ENCODE measurements around the gene PITPNC1. TPM values are rescaled to one million over a fixed set of nuclear protein-coding genes. Genes with fewer than 3 reads are reported as not detected.
A peak's percentile ranks its signal among the peaks of the same experiment; 100 is the strongest.

The PITPNC1 gene
- total and polyA plus RNA-seq, 11 donors, result 7.0 to 20.8 (median 11.3) TPM

DNA sequence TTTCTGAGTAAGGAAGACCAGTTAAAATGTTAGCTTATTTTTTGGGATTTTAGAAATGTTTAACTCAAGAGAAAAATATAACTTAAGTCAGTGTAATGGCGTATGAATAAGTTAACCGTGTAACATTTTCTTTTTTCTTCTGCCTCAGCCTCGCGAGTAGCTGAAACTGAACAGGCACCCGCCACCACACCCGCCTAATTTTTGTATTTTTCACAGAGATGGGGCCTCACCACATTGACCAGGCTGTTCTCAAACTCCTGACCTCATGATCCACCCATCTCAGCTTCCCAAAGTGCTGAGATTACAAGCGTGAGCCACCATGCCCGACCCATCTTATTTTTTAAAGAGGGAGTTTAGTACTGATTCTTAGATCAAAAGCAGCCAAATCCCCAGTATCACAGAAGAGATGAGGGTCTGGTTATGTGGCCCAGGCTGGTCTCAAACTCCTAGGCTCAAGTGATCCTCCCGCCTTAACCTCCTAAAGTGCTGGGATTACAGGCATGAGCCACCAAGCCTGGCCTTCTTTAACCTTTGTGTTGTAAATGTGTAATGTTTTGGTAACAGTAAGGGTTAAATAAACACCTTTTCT is 16.8 kb downstream of the PITPNC1 start:
- H3K36me3 ChIP-seq, result no peaks in the 10 kb centered on the region
- H3K27ac ChIP-seq, result no peak overlapping the region
- intact Hi-C loops (cut with DNase I), result no loop called here
- H3K9me3 ChIP-seq, result no peaks in the 10 kb centered on the region
- H3K4me1 ChIP-seq, result peaks cover 0 to 25% (median 10%) of the 10 kb centered on the region in 12 donors
- 94 to 98% (median 96%) methylated on average over 9 of the region's 9 CpGs for WGBS, 4 donors
- TF ChIP-seq, protein P1, sequence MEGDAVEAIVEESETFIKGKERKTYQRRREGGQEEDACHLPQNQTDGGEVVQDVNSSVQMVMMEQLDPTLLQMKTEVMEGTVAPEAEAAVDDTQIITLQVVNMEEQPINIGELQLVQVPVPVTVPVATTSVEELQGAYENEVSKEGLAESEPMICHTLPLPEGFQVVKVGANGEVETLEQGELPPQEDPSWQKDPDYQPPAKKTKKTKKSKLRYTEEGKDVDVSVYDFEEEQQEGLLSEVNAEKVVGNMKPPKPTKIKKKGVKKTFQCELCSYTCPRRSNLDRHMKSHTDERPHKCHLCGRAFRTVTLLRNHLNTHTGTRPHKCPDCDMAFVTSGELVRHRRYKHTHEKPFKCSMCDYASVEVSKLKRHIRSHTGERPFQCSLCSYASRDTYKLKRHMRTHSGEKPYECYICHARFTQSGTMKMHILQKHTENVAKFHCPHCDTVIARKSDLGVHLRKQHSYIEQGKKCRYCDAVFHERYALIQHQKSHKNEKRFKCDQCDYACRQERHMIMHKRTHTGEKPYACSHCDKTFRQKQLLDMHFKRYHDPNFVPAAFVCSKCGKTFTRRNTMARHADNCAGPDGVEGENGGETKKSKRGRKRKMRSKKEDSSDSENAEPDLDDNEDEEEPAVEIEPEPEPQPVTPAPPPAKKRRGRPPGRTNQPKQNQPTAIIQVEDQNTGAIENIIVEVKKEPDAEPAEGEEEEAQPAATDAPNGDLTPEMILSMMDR (IDR thresholded peaks at IDR 0.05), result no peak
- no peak for TF ChIP-seq POLR2A (IDR thresholded peaks at IDR 0.05)
- ATAC-seq (no peak), DNase-seq (no peak)
- no peaks in the 10 kb centered on the region for H3K27me3 ChIP-seq
- H3K4me3 ChIP-seq, result no peak overlapping the region

DNA sequence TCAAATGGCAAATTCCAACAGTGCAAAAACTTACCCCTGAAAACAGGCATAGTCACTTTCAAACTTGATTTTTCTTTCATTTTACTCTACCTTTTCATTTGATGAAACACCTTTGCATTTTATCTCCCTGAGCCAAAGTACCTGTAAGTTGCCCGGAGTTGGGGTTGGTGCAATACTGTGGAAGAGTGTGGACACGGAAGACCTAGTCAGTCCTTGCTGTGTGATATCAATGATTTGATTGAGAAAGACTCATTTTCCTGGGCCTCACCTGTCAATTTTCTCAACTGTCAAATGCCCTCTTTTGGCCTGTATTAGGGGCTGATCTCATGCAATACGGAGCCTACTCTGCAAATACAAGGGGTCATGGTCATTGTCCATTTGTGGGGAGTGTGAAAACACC is 22.6 kb downstream of the PITPNC1 start:
- Histone ChIP-seq H3K27ac (peak overlapping the region in 2 of 12 donors; percentile 11 to 18), H3K36me3 (no peaks in the 10 kb centered on the region), H3K9me3 (no peaks in the 10 kb centered on the region), H3K4me3 (no peak overlapping the region), H3K4me1 (peaks cover 0 to 41% (median 10%) of the 10 kb centered on the region in 12 donors), H3K27me3 (no peaks in the 10 kb centered on the region)
- no peak for ATAC-seq
- intact Hi-C loops (cut with DNase I), result no loop called here
- TF ChIP-seq POLR2A (IDR thresholded peaks at IDR 0.05), result no peak
- TF ChIP-seq, protein P1 (IDR thresholded peaks at IDR 0.05), result no peak
- 89 to 96% (median 92%) methylated on average over 3 of the region's 3 CpGs for whole genome bisulfite sequencing, 4 donors
- DNase-seq, result no peak

DNA sequence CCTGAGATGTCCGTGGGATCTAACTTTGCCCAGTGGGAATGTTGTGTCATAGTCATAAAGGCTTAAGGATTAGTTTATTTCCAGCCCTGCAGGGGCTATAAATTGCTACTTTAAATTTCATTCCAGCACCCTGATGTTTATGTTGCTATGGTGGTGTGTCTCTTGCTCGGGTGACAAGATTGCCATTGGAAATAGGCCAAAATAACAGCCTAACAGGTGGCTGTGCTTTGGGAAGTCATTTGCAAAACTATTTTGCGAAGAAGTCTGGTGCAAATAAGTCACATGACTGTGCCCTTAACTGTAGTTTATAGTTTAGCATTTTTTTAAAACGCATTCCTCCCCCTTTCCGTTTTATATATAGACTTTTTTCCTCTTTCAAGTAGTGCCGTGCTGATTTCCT is 23.1 kb downstream of the PITPNC1 start:
- Histone ChIP-seq H3K4me3 (no peak overlapping the region), H3K27me3 (no peaks in the 10 kb centered on the region), H3K9me3 (no peaks in the 10 kb centered on the region), H3K27ac (peak overlapping the region in 2 of 12 donors; percentile 11 to 18), H3K4me1 (peaks cover 0 to 41% (median 10%) of the 10 kb centered on the region in 12 donors), H3K36me3 (no peaks in the 10 kb centered on the region)
- WGBS, 4 donors, result 7 to 12% (median 10%) methylated on average over 6 of the region's 6 CpGs
- TF ChIP-seq POLR2A (IDR thresholded peaks at IDR 0.05), result no peak
- TF ChIP-seq, protein P1 (IDR thresholded peaks at IDR 0.05), result no peak
- peak in 1 of 4 donors; percentile 9 for ATAC-seq
- intact Hi-C loops (cut with DNase I), result no loop called here
- DNase-seq, result no peak

DNA sequence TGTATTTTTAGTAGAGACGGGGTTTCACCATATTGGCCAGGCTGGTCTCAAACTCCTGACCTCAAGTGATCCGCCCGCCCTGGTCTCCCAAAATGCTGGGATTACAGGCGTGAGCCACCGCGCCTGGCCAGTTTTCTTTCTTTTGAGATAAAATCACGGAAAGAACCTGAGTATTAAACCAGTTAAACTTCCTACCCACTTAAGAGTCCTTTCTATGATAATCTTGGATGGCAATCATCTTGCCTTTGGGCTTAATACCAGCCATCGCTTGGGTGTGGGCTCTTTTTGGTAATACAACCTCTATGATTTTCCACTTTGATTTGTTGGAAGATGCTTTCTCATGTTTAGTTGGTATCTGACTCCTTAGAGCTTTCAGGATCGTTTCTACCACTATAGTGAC is 24.0 kb downstream of the PITPNC1 start:
- H3K36me3 ChIP-seq, result peaks cover 0 to 2% (median 0%) of the 10 kb centered on the region in 9 donors
- no peaks in the 10 kb centered on the region for H3K9me3 ChIP-seq
- H3K4me3 ChIP-seq, result no peak overlapping the region
- TF ChIP-seq, protein P1 (IDR thresholded peaks at IDR 0.05), result no peak
- no peak for TF ChIP-seq POLR2A (IDR thresholded peaks at IDR 0.05)
- H3K27me3 ChIP-seq, result no peaks in the 10 kb centered on the region
- DNase-seq (no peak), ATAC-seq (no peak)
- peaks cover 0 to 41% (median 10%) of the 10 kb centered on the region in 12 donors for H3K4me1 ChIP-seq
- intact Hi-C loops (cut with DNase I), result no loop called here
- peak overlapping the region in 1 of 12 donors; percentile 71 for H3K27ac ChIP-seq
- WGBS, 4 donors, result 89 to 96% (median 95%) methylated on average over 9 of the region's 9 CpGs
